CD4-positive, alpha-beta T cell treated with Interleukin-4 for 4 hours (primary cell): Measurements from ENCODE around the gene SIGLEC11.
"Not testable (repeated sequence)": the region's sequence is repeated elsewhere in the genome, so short reads cannot be mapped to it uniquely, and the experiment has no call there.

Experiments
- DNase-seq: peaks from one replicate; pipeline ENCODE4 v3.0.0-alpha.2; 2020

SIGLEC11 gene

GRCh38 chr19:49924881-49925210 is 36.1 kb downstream of the SIGLEC11 start:
- not testable (repeated sequence) for DNase-seq

DNA sequence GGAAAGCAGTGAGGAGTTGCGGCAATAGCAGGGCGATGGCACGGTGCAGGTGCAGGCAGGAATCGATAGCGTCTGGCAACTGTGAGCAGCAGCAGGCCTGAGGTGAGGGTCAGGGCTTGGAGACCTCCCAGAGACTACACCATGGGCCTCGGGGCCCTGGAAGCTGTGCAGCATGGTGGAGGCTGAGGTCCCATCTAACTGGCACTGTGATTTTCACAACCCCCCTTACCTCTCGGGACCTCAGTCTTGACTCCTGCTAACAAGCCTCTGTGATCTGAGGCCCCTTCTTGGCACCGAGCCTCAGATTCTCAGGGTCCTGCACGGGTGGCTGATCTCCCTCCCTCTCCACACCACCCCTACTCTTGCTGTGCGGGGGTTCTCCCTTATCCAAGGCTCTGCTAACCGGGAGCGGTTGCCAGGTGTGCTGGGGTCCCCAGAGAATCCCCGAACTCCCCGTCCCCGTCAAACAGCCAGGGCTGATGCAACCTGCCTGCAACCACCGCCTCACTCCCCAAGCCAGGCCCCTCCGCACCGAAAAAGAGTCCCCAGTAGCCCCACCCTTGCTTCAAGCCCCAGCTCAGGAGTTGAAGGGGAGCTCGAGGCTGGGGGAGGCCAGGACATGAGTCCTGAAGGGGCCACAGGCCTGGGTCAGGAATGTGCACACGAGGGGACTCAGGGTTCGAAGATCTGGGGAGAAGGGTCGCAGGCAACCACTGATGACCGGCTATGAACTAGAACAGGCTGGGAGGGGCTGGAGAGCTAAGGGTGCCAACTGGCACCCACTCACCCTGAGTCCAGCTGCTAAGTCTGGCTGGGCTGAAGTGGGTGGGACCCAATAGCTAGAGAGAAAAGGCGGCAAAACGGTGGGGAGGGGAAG is 36.7 kb downstream of the SIGLEC11 start:
- DNase-seq: no peak

DNA sequence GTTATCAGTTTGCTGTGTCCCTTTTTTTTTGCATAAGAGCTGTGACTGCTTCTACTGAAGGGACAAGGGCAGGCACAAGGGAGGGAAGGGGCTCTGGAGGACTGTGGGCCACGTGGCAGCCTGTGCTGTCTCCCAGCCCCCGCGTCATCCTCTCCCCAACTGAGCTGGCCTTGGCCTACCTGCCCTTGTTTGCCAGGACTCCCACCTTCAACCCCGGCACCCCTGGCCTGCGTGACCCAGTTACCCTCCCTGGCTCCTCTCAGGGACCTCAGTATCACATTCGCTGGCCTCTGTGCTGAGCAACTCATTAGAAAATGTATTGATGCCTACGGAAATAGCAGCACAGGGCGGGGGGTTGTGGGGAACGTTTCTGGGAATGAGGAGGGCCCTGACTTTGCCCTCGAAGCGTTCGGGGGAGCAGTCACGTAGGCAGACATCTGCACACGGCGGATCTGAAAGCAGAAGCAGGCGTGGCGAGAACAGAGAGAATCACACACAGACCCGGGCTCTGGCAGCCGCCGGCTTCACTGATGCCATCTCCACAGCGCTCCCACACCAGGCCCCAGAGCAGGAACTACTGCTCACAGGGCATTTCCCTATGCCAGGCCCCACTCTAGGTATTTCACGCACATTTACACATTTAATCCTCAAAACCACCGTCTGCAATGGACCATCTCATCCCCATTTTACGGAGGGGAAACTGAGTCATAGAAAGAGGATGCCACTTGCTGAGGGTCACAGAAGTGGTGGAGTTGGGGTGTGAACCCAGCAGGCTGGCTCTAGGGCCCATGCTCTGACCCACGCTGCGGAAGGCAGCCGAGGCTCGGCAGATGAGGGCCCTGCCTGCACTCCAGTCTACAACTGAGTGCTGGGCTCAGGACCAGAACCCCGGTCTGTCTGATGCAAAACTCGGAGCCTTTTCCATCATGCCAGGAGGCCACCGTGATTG is 37.6 kb downstream of the SIGLEC11 start:
- no peak for DNase-seq

DNA sequence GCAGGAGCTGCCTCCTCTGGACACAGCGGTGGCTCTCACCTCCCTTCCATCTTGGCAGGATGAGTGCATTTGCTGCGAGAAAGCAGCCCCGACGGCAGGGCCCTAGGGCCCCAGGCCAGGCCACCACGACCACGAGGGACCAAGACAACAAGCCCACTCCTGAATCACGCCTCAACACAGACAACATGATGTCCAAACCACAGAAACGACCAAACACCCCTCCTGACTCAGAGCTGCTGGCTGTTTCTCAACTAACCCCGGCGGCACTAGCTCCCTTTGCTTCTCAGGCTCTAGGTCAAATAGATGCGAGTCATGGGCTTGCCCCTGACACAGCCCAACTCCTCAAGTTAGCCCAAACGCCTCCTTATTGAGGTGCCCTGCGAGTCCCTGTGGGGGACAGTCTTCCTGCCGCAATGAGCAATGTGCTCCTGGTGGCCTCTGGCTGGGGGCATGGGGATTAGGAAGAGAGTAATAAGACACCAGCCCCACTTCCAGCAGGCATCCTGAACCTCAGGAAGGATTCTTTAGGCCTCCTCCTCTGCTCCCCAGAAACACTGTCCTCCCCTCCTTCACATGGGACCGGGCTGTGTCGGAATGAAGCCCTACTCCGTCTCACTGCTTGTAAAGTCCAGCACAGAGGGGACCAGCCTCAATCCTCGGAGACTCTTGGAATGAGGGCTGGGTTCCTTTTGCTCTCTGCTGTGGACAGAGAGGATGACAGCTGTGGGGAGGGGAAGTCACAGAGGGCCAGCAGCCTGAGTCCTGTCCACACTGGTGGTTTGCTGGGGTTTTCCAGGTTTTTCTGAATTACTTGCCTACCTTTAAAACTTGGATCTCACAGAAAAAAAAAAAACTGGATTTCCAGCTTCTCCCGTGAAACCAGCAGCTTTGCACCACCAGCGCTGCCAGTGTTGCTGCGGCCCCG is 38.8 kb downstream of the SIGLEC11 start:
- DNase-seq: no peak

GRCh38 chr19:49920624-49921363 is 40.2 kb downstream of the SIGLEC11 start:
- DNase-seq: no peak

GRCh38 chr19:49918089-49918488 is 42.9 kb downstream of the SIGLEC11 start:
- no peak for DNase-seq

GRCh38 chr19:49916839-49917733 is 43.9 kb downstream of the SIGLEC11 start:
- DNase-seq: no peak

DNA sequence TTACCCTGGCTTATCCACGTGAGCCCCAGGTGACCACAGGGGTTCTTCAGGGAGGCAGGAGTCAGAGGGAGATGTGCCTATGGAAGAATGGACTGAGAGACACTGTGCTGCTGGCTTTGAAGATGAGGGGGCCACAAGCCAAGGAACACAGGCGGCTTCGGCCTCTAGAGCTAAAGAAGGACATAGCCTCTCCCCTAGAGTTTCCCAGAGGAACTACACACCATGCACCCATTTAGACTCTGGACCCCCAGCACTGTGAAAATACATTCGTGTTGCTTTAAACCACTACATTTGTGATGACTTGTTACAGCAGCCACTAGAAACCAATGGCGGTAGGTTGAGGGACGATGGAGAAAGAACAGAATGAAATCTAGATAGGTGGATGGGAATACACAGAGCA is 45.7 kb downstream of the SIGLEC11 start:
- DNase-seq: no peak

DNA sequence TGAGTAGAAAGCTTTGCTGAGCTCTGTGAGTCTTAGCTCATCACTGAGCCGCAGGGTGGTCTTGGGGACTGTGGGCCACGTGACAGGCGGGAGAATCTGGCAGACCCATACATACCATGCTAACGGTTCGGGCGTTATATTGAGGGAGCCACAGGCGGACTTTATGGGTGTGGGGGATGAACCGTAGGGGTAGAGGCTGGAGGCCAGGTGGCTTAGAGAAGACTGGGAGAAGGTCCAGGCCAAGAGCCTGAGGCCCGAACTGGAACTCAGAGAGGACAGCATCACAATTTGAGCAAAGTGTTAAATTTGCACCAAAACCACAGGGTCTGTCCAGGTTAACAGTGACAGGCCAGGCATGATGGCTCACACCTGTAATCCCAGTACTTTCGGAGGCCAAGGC is 47.3 kb downstream of the SIGLEC11 start:
- DNase-seq: no peak

DNA sequence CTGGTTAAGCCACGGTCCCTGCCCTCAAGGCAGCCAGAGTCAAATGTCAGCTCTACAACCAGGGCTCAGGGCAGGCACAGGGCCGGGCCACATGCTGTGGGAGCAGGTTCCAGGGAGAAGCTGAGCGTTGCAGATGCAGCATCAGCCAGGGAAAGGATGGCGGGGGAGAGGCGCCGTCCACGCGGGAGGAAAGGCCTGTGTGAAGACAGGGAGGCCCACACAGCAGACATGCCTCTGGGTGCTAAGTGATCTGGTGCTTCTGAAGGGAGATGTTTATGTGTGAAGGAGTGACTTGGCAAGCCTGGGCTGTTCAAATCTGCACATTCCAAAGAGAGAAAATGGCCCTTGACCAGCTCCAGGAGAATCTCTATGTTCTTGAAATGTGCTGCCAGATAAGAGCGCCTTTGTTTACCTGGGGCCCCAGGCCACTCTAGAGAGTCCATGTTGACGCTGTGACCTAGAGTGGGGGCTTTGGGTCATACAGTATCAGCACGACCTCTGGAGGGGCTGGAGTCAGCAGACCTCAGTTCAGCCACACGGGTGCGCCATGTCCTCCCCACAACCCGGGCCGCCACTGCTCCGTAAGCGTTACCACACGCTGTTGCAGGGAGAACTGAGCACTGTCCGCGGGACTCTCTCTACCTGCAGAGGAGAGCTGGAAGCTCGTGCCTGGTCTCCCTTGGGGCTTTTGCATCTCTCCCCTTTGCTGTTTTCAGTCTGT is 47.8 kb downstream of the SIGLEC11 start:
- no peak for DNase-seq

GRCh38 chr19:49911381-49912145 is 49.4 kb downstream of the SIGLEC11 start:
- peak; percentile 56 for DNase-seq

GRCh38 chr19:49910179-49910578 is 50.8 kb downstream of the SIGLEC11 start:
- DNase-seq: no peak

- no peak for DNase-seq
These were observed 52.2 kb downstream of the SIGLEC11 start for GRCh38 chr19:49908480-49909420.

DNA sequence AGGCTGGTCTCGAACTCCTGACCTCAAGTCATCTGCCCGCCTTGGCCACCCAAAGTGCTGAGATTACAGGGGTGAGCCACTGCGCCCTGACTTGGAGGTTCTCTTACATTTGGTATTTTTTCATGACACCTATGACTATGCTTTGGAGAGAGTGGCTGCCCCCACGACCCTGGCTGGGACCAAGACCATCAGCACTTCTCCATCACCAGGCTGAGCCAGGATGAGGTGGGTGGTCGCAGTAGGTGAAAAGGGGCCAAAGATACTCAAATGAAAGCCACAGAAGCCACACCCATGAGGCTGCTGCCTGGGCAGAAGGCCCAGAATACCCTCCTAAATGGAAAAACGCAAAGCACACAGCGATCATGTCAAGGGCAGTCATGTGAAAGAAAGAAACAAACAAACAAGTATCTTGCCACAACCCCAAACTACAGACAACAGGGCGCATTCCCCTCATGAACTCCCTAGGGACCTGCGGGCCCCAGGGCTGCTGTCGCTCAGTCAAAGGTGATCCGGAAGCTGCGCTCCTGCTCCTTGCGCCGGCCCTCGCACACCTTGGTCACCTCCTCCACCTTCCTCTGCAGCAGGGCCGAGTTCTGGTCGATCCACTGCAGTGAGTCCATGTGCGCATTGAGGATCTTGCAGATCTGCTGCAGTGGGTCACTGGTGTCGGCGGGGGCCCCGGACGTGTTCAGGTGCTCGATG is 53.1 kb downstream of the SIGLEC11 start:
- no peak for DNase-seq

DNA sequence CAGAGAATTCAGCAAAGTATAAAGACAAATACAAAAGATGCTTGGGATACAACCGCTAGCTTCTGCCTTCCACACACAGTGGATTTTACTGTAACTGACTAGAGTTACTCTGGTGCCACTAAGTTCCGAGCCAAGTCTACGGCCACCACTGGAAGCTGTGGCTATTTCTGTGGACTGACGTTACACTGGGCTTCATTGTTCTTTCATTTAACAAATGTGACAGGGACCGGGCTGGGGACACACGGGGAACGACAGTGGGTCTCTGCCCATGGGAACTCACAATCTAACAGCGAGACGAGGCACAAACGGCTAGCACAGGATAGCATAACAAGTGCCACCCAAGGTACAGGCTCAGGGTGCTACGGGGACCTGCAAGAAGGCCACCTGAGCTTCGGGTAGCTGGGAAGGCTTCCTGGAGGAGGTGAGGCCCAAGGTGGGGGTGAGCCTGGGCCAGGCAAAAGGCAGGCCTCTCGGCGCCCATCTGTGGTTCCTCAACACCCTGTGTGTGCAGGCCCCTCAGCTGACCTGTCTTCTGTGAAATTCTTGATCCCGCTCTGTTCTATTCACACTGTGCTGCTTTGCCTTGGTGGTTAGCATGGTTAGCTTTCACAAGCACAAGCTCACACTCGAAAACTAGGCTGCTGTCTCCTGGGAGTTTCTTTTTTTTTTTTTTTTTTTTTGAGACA is 54.0 kb downstream of the SIGLEC11 start:
- no peak for DNase-seq

DNA sequence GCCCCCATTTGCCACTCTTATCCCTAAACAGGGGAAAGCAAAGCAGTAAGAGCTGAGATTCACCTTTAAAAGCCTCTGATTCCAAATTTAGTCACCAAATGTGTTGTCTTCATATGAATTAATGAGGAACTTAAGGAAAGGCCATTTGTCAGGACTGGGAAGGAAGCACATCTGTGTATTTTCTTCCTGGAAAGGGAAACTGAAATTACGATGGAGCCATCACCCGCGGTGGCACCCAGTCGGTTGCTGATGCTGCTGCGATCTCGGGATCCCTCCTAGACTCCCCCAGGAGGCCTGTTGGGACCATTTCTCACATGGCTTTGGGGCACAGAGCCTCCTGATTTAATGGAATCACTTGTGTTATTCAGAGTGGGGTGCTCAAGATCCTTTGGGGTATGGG is 56.8 kb downstream of the SIGLEC11 start:
- DNase-seq: no peak
